PC-3 (cell line): Measurements from ENCODE around the gene TBXAS1. TPM values are rescaled to one million over a fixed set of nuclear protein-coding genes. Genes with fewer than 3 reads are reported as not detected.
A peak's percentile ranks its signal among the peaks of the same experiment; 100 is the strongest.

ENCODE experiments used
- ATAC-seq: fragments of 200-7000 bp; cut with Tn5 transposase; 2 replicates; pipeline ENCODE4 v1.9.1; 2020; ENCODE audit warnings: mild to moderate bottlenecking, moderate library complexity
- BruUV-seq: library from RNA; stranded (reverse); fragments of 400-500 nt; replicated peaks from 2 replicates; lab custom pipeline; 2021; lab: Mats Ljungman, UMichigan
- CTCF ChIA-PET: fragments of 300-600 bp; sonication (Branson Sonifier 250); formaldehyde crosslinking; loops from one replicate; lab custom pipeline; 2022; ENCODE audit warnings: antibody characterized with exemption; lab: Charles Lee
- POLR2A ChIA-PET: fragments of 300-600 bp; sonication (Branson Sonifier 250); formaldehyde crosslinking; loops from one replicate; lab custom pipeline; 2022; ENCODE audit warnings: antibody characterized with exemption; ENCODE audit not compliant: unreplicated experiment; lab: Charles Lee
- DNase-seq: peaks from one replicate; pipeline ENCODE4 v3.0.0-alpha.2; 2015
- H2AFZ ChIP-seq: fragments of 300-600 bp; sonication (generic); 2 replicates; pipeline ENCODE4 v1.6.0; 2016; ENCODE audit warnings: antibody characterized with exemption, low read length
- H3F3A ChIP-seq: fragments of 300-600 bp; sonication (generic); one replicate; pipeline ENCODE4 v1.6.0; 2017; ENCODE audit warnings: antibody characterized with exemption, low read length, control low read depth, mild to moderate bottlenecking; ENCODE audit not compliant: unreplicated experiment
- H3K27ac ChIP-seq: fragments of 300-600 bp; sonication (generic); 2 replicates; pipeline ENCODE4 v1.5.1; 2016; ENCODE audit warnings: mild to moderate bottlenecking, low read length
- H3K27me3 ChIP-seq: fragments of 300-600 bp; sonication (generic); 2 replicates; pipeline ENCODE4 v1.6.1; 2016; ENCODE audit warnings: low read length, mixed read lengths
- H3K36me3 ChIP-seq: fragments of 300-600 bp; sonication (generic); 2 replicates; pipeline ENCODE4 v1.6.1; 2016; ENCODE audit warnings: low read depth, mixed run types, low read length, mixed read lengths
- H3K4me1 ChIP-seq: fragments of 300-600 bp; sonication (generic); 2 replicates; pipeline ENCODE4 v1.5.1; 2016; ENCODE audit warnings: low read length; ENCODE audit not compliant: insufficient read depth
- H3K4me2 ChIP-seq: fragments of 300-600 bp; sonication (generic); 2 replicates; pipeline ENCODE4 v1.6.0; 2016; ENCODE audit warnings: low read length
- H3K4me3 ChIP-seq: fragments of 300-600 bp; sonication (generic); 2 replicates; pipeline ENCODE4 v1.5.1; 2016; ENCODE audit warnings: mild to moderate bottlenecking, low read length, mixed read lengths
- H3K79me2 ChIP-seq: fragments of 300-600 bp; sonication (generic); 2 replicates; pipeline ENCODE4 v1.6.1; 2017; ENCODE audit warnings: low read length, mixed read lengths
- H3K9ac ChIP-seq: fragments of 300-600 bp; sonication (generic); 2 replicates; pipeline ENCODE4 v1.6.0; 2016; ENCODE audit warnings: mild to moderate bottlenecking, low read length
- H3K9me2 ChIP-seq: fragments of 300-600 bp; sonication (generic); replicated peaks from 2 replicates; pipeline ENCODE4 v1.6.1; 2016; ENCODE audit warnings: mixed run types, low read length, mixed read lengths
- H3K9me3 ChIP-seq: fragments of 300-600 bp; sonication (generic); 2 replicates; pipeline ENCODE4 v1.6.1; 2016; ENCODE audit warnings: low read length, mixed read lengths
- H4K20me1 ChIP-seq: fragments of 300-600 bp; sonication (generic); 2 replicates; pipeline ENCODE4 v1.6.1; 2016; ENCODE audit warnings: low read length, mixed read lengths
- EZH2 ChIP-seq: fragments of 300-600 bp; sonication (generic); IDR thresholded peaks from one replicate; pipeline ENCODE4 v1.6.1; 2017; ENCODE audit warnings: antibody characterized with exemption, mild to moderate bottlenecking, low read length; ENCODE audit not compliant: unreplicated experiment
- EZH2phosphoT487 ChIP-seq: fragments of 300-600 bp; sonication (generic); IDR thresholded peaks from 2 replicates; pipeline ENCODE4 v1.6.1; 2018; ENCODE audit warnings: mild to moderate bottlenecking, antibody characterized with exemption, low read length, borderline replicate concordance
- intact Hi-C: fragments of 100-400 bp; cut with micrococcal nuclease; formaldehyde crosslinking; loops from 2 replicates; pipeline ENCODE4 v1.9.0; 2023
- total RNA-seq: library from RNA; depleted of rRNA; stranded (reverse); fragments of >200 nt; gene quantifications from 2 replicates; pipeline ENCODE4 v1.2.3, GENCODE V29; 2014
- TF ChIP-seq, protein P1 (sequence below): fragments of 300-600 bp; sonication (generic); conservative IDR thresholded peaks from 2 replicates; pipeline ENCODE4 v1.5.1; 2017; ENCODE audit warnings: antibody characterized with exemption, low read depth, mild to moderate bottlenecking, low read length

The TBXAS1 gene
- total RNA-seq, 1 experiment from 2014 or later, result 21.8 TPM

DNA sequence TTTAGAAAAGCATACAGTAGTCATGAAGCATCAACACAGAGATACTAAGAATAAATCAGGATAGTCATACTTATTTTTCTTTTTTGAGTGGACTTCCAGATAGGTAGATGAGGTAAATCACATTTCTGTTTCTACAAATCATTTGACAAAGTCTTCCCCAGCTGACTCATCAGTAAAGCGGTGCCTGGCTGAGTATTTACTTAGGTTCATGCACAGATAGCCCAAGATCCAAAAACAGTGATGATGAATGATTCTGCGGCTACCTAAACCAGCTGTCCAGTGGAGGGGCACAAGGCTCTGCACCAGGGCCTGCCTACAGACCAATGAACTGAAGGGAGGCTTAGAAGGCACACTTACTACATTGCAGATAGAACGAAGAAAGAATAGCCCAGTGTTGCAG lies 120.6 kb downstream of the TBXAS1 start:
- 0 out of 2 replicates have a peak, but pooled peaks cover 5% of the 10 kb centered on the region for H3K36me3 ChIP-seq
- no peak overlapping the region for H2AFZ ChIP-seq
- no peaks in the 10 kb centered on the region for H3K27me3 ChIP-seq
- no peaks in the 10 kb centered on the region for H3K9me2 ChIP-seq
- no peaks in the 10 kb centered on the region for H3K9me3 ChIP-seq
- peaks cover 12% of the 10 kb centered on the region for H3K4me1 ChIP-seq
- POLR2A ChIA-PET, result no interaction called here
- H3K4me2 ChIP-seq, result no peak overlapping the region
- no peak overlapping the region for H3K9ac ChIP-seq
- CTCF ChIA-PET, result no interaction called here
- ATAC-seq (peak; percentile 58), DNase-seq (peak; percentile 55)
- intact Hi-C loops, result loop anchor here (2.0 kb wide), 1 partner anchor 173 kb away; the partner anchor contains the start of gene HIPK2
- H4K20me1 ChIP-seq, result no peaks in the 10 kb centered on the region
- BruUV-seq, result no TSS peak
- no peak overlapping the region for H3K27ac ChIP-seq
- no peak overlapping the region for H3K4me3 ChIP-seq
- TF ChIP-seq, protein P1, sequence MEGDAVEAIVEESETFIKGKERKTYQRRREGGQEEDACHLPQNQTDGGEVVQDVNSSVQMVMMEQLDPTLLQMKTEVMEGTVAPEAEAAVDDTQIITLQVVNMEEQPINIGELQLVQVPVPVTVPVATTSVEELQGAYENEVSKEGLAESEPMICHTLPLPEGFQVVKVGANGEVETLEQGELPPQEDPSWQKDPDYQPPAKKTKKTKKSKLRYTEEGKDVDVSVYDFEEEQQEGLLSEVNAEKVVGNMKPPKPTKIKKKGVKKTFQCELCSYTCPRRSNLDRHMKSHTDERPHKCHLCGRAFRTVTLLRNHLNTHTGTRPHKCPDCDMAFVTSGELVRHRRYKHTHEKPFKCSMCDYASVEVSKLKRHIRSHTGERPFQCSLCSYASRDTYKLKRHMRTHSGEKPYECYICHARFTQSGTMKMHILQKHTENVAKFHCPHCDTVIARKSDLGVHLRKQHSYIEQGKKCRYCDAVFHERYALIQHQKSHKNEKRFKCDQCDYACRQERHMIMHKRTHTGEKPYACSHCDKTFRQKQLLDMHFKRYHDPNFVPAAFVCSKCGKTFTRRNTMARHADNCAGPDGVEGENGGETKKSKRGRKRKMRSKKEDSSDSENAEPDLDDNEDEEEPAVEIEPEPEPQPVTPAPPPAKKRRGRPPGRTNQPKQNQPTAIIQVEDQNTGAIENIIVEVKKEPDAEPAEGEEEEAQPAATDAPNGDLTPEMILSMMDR, result no peak
- TF ChIP-seq EZH2, result no peak
- TF ChIP-seq EZH2phosphoT487, result no peak
- H3K79me2 ChIP-seq, result no peaks in the 10 kb centered on the region
- H3F3A ChIP-seq, result no peaks in the 10 kb centered on the region

DNA sequence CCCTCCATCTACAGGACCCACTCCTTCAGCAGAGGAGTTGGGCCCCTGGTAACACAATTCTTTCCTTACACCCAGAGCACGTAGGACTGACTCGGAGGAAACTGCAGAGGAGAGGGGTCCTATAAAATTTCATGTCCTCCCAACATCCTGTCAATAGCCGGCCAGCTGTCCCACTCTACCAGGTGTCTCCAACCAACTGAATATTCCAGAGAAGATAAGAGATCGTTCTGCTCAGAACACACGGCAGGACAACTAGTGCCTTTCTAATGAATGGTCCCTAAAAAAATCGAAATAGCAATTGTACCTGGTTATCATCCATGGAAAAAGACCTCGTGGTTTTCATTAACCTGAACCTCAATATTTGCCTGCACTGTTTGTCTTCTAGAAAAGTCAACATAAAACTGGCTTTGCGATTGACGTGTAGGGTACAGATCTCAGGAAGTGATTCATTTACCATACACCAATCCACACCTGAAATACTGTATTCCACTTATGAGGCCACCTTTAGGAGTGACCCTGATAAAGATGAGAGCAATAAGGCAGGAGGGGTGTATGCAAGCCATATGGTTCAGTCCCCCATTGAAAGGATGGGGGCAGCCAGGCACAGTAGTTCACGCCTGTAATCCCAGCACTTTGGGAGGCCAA lies 121.9 kb downstream of the TBXAS1 start:
- H3K4me2 ChIP-seq, result peak overlapping the region; percentile 37
- CTCF ChIA-PET, result no interaction called here
- H3K36me3 ChIP-seq, result no peaks in the 10 kb centered on the region
- no peaks in the 10 kb centered on the region for H3K79me2 ChIP-seq
- DNase-seq (peak; percentile 77), ATAC-seq (peak; percentile 91)
- POLR2A ChIA-PET, result no interaction called here
- no peaks in the 10 kb centered on the region for H3K9me3 ChIP-seq
- H3F3A ChIP-seq, result no peaks in the 10 kb centered on the region
- TF ChIP-seq, protein P1, result no peak
- no peak for TF ChIP-seq EZH2
- no peak for TF ChIP-seq EZH2phosphoT487
- no TSS peak for BruUV-seq
- no peak overlapping the region for H3K4me3 ChIP-seq
- H2AFZ ChIP-seq, result peak overlapping the region; percentile 28
- no peaks in the 10 kb centered on the region for H3K9me2 ChIP-seq
- H3K9ac ChIP-seq, result peak overlapping the region; percentile 40
- intact Hi-C loops, result loop anchor here (1.0 to 2.0 kb wide), 2 partner anchors 35 to 174 kb away; partner anchors contain the start of gene HIPK2
- H3K4me1 ChIP-seq, result peaks cover 12% of the 10 kb centered on the region
- no peaks in the 10 kb centered on the region for H4K20me1 ChIP-seq
- H3K27me3 ChIP-seq, result no peaks in the 10 kb centered on the region
- peak overlapping the region; percentile 79 for H3K27ac ChIP-seq

DNA sequence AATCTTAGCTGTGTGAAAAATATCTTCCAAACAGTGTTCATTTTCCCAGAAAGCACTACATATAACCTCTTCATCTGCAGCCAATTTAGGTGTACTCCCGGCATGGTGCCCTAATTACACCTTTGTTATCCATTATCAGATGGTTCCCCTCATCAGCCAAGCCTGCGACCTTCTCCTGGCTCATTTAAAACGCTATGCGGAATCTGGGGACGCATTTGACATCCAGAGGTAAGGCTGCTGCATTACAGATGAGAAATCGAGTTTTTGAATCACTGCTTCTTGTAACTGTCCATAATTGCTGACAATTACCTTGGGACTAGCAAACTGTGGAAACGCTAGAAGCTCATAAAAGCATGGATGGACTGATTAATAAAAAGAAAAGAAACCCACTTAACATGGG lies 124.2 kb downstream of the TBXAS1 start:
- H3K27me3 ChIP-seq, result no peaks in the 10 kb centered on the region
- H3K9me2 ChIP-seq, result no peaks in the 10 kb centered on the region
- ChIA-PET CTCF (no interaction called here), POLR2A (interaction anchor here (0.6 kb wide), 1 partner anchor 69 kb away, joined by 3 read pairs; no protein-coding TSS in a partner anchor)
- no TSS peak for BruUV-seq
- no peaks in the 10 kb centered on the region for H3K9me3 ChIP-seq
- intact Hi-C loops, result no loop called here
- H3K79me2 ChIP-seq, result no peaks in the 10 kb centered on the region
- no peaks in the 10 kb centered on the region for H3K36me3 ChIP-seq
- no peak overlapping the region for H3K27ac ChIP-seq
- no peak overlapping the region for H3K4me2 ChIP-seq
- no peaks in the 10 kb centered on the region for H4K20me1 ChIP-seq
- H2AFZ ChIP-seq, result no peak overlapping the region
- no peak for ATAC-seq
- no peak overlapping the region for H3K9ac ChIP-seq
- H3K4me3 ChIP-seq, result no peak overlapping the region
- TF ChIP-seq EZH2phosphoT487 (no peak), EZH2 (no peak)
- TF ChIP-seq, protein P1, result no peak
- H3F3A ChIP-seq, result no peaks in the 10 kb centered on the region
- no peak for DNase-seq
- peaks cover 12% of the 10 kb centered on the region for H3K4me1 ChIP-seq
